Duodenal mucosa (tissue), 2 donors: Measurements from ENCODE around the gene STAM2.
"Not testable (repeated sequence)": the region's sequence is repeated elsewhere in the genome, so short reads cannot be mapped to it uniquely, and the experiment has no call there.

Experiments used
- H3K27ac ChIP-seq: one replicate; pipeline ENCODE4 v1.7.0; 2013; ENCODE audit warnings: low read depth, low read length
- H3K27me3 ChIP-seq, 2 donors: one replicate each; pipeline ENCODE4 v1.7.0; 2013; ENCODE audit warnings: low read length in 2 of 2, control low read depth in 1 of 2; ENCODE audit not compliant: insufficient read depth in 2 of 2, control insufficient read depth in 1 of 2
- H3K36me3 ChIP-seq, 2 donors: one replicate each; pipeline ENCODE4 v1.7.0; 2013; ENCODE audit warnings: low read length in 2 of 2, control low read depth in 1 of 2; ENCODE audit not compliant: insufficient read depth in 2 of 2, control insufficient read depth in 1 of 2
- H3K4me1 ChIP-seq, 2 donors: one replicate each; pipeline ENCODE4 v1.7.0; 2013; ENCODE audit warnings: low read length in 2 of 2, control low read depth in 1 of 2; ENCODE audit not compliant: insufficient read depth in 2 of 2, control insufficient read depth in 1 of 2
- H3K4me3 ChIP-seq, 2 donors: one replicate each; pipeline ENCODE4 v1.7.0; 2013; ENCODE audit warnings: low read length in 2 of 2, low read depth in 1 of 2
- H3K9ac ChIP-seq, 2 donors: one replicate each; pipeline ENCODE4 v1.7.0; 2013; ENCODE audit warnings: low read length in 2 of 2, low read depth in 1 of 2
- H3K9me3 ChIP-seq, 2 donors: one replicate each; pipeline ENCODE4 v1.7.0; 2013; ENCODE audit warnings: low read length in 2 of 2, control low read depth in 1 of 2; ENCODE audit not compliant: control insufficient read depth in 1 of 2

STAM2 gene

GRCh38 chr2:152097290-152097800 is 78.2 kb downstream of the STAM2 start:
- no peaks in the 10 kb centered on the region for H3K36me3 ChIP-seq
- H3K9ac ChIP-seq: no peak overlapping the region
- H3K4me1 ChIP-seq: peaks cover 8 to 9% of the 10 kb centered on the region in 2 donors
- H3K9me3 ChIP-seq: no peaks in the 10 kb centered on the region
- H3K27me3 ChIP-seq: peaks cover 34 to 59% of the 10 kb centered on the region in 2 donors
- H3K4me3 ChIP-seq: peak overlapping the region; percentile 58 to 64
- no peak overlapping the region for H3K27ac ChIP-seq

GRCh38 chr2:152095146-152095545 is 80.4 kb downstream of the STAM2 start:
- H3K27ac ChIP-seq: no peak overlapping the region
- H3K4me1 ChIP-seq: peaks cover 8 to 9% of the 10 kb centered on the region in 2 donors
- H3K4me3 ChIP-seq: no peak overlapping the region
- H3K9me3 ChIP-seq: no peaks in the 10 kb centered on the region
- H3K9ac ChIP-seq: no peak overlapping the region
- H3K36me3 ChIP-seq: no peaks in the 10 kb centered on the region
- peaks cover 22 to 44% of the 10 kb centered on the region in 2 donors for H3K27me3 ChIP-seq

DNA sequence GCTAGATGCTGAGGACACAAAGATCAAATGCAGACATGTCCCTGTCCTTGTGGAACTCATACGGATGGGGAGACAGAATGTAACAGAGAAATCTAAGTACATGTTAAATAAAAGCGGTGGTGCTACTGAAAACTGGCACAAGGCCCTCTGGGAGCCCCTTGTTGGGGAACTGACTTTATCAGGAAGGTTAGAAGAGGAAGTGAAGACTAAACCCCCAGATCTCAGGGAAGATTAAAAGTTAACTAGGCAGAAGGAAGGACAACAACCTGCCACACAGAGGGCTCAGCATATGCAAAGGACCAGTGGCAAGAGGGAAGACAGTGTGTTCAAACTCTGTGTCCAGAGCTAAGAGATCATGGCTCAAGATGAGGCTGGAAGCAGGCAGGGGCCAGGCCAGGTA is 81.5 kb downstream of the STAM2 start:
- Histone ChIP-seq H3K4me3 (no peak overlapping the region), H3K9me3 (no peaks in the 10 kb centered on the region), H3K4me1 (peaks cover 2 to 8% of the 10 kb centered on the region in 2 donors), H3K9ac (no peak overlapping the region), H3K27me3 (peaks cover 11 to 35% of the 10 kb centered on the region in 2 donors), H3K36me3 (no peaks in the 10 kb centered on the region), H3K27ac (no peak overlapping the region)

GRCh38 chr2:152093464-152093863 is 82.1 kb downstream of the STAM2 start:
- no peak overlapping the region for H3K4me3 ChIP-seq
- H3K27ac ChIP-seq: no peak overlapping the region
- no peaks in the 10 kb centered on the region for H3K9me3 ChIP-seq
- peaks cover 0 to 5% of the 10 kb centered on the region in 2 donors for H3K4me1 ChIP-seq
- H3K9ac ChIP-seq: no peak overlapping the region
- peaks cover 10 to 34% of the 10 kb centered on the region in 2 donors for H3K27me3 ChIP-seq
- H3K36me3 ChIP-seq: no peaks in the 10 kb centered on the region

GRCh38 chr2:152092095-152092494 is 83.5 kb downstream of the STAM2 start:
- Histone ChIP-seq H3K27ac (no peak overlapping the region), H3K9ac (no peak overlapping the region), H3K9me3 (no peaks in the 10 kb centered on the region), H3K4me3 (no peak overlapping the region), H3K36me3 (no peaks in the 10 kb centered on the region), H3K27me3 (peaks cover under 1 to 23% of the 10 kb centered on the region in 2 donors), H3K4me1 (no peaks in the 10 kb centered on the region)

GRCh38 chr2:152090726-152091125 is 84.8 kb downstream of the STAM2 start:
- H3K4me3 ChIP-seq: not testable (repeated sequence)

DNA sequence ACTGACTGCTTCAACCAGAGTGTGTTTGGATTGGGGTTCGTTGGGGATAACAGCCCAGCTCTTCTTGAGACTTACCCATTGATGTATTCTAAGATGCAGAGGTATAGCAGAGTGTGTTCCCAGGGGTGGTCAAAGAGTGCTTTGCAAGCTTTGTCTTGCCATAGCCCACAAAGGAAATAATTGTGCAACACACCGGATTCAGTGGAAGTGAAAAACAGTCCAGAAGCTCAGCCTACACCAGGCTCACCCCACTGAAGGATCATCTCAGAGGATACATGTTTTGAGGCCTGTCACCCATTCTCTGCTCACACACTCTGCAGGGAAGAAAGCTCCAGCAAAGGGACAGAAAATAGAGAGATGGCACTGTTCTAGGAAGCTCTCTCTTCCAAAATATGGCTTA is 86.3 kb downstream of the STAM2 start:
- H3K9ac ChIP-seq: no peak overlapping the region
- H3K4me1 ChIP-seq: no peaks in the 10 kb centered on the region
- no peaks in the 10 kb centered on the region for H3K9me3 ChIP-seq
- peaks cover 0 to 9% of the 10 kb centered on the region in 2 donors for H3K27me3 ChIP-seq
- H3K27ac ChIP-seq: no peak overlapping the region
- no peaks in the 10 kb centered on the region for H3K36me3 ChIP-seq
- no peak overlapping the region for H3K4me3 ChIP-seq

More at GRCh38 chr2:152090726-152091125, 84.8 kb downstream of the STAM2 start:
- not testable (repeated sequence) for H3K9me3 ChIP-seq, H3K9ac ChIP-seq, H3K4me1 ChIP-seq, H3K27ac ChIP-seq, H3K36me3 ChIP-seq
- peaks cover 0 to 19% of the 10 kb centered on the region in 2 donors for H3K27me3 ChIP-seq

- Histone ChIP-seq H3K27ac (no peak overlapping the region), H3K36me3 (no peaks in the 10 kb centered on the region)
Measured at GRCh38 chr2:152088006-152088405, 87.6 kb downstream of the STAM2 start.

GRCh38 chr2:152086231-152086630 is 89.3 kb downstream of the STAM2 start:
- Histone ChIP-seq H3K27ac (no peak overlapping the region), H3K27me3 (peaks cover 0 to 3% of the 10 kb centered on the region in 2 donors), H3K9ac (no peak overlapping the region), H3K4me1 (peaks cover 0 to 5% of the 10 kb centered on the region in 2 donors), H3K4me3 (no peak overlapping the region), H3K9me3 (no peaks in the 10 kb centered on the region), H3K36me3 (no peaks in the 10 kb centered on the region)

More at GRCh38 chr2:152088006-152088405, 87.6 kb downstream of the STAM2 start:
- no peaks in the 10 kb centered on the region for H3K9me3 ChIP-seq
- H3K9ac ChIP-seq: no peak overlapping the region
- H3K4me3 ChIP-seq: no peak overlapping the region
- peaks cover 0 to 3% of the 10 kb centered on the region in 2 donors for H3K27me3 ChIP-seq
- H3K4me1 ChIP-seq: peaks cover 0 to 4% of the 10 kb centered on the region in 2 donors

- Histone ChIP-seq H3K27me3 (peaks cover 0 to under 1% of the 10 kb centered on the region in 2 donors), H3K27ac (no peak overlapping the region), H3K9me3 (no peaks in the 10 kb centered on the region), H3K9ac (no peak overlapping the region), H3K4me3 (no peak overlapping the region), H3K36me3 (no peaks in the 10 kb centered on the region), H3K4me1 (peaks cover 0 to 5% of the 10 kb centered on the region in 2 donors)
Measured at GRCh38 chr2:152084076-152084475, 91.5 kb downstream of the STAM2 start.
